ENCODE data around the gene CADM2. TPM values are rescaled to one million over a fixed set of nuclear protein-coding genes. Genes with fewer than 3 reads are reported as not detected.
A peak's percentile ranks its signal among the peaks of the same experiment; 100 is the strongest.
"Not testable (repeated sequence)": the region's sequence is repeated elsewhere in the genome, so short reads cannot be mapped to it uniquely, and the experiment has no call there.

The CADM2 gene
- total RNA-seq = 10 to 100 TPM in 2 of 9 donors, 1 to 10 TPM in 4, under 1 TPM in 3; 0.10 to 12.6 (median 1.1) TPM
- polyA plus RNA-seq = 1 to 10 TPM in 2 of 3 donors, under 1 TPM in 1; 0.44 to 7.5 (median 6.0) TPM
- long read RNA-seq, donor 1 = 0 reads
- long read RNA-seq, donor 2 = 0 reads
- long read RNA-seq, donor 3 = 0 reads
- long read RNA-seq, donor 4 = 0 reads
- long read RNA-seq, donor 5 = 0 reads
- long read RNA-seq, donor 6, partial matches to known transcripts = 0 of 1 reads
- long read RNA-seq, donor 6, other reads (novel, unspliced or antisense) = 1 of 1 reads
- long read RNA-seq, donor 7 = 0 reads
- long read RNA-seq, donor 8 = 0 reads
- long read RNA-seq, donor 9 = 0 reads
- long read RNA-seq, donor 10 = 0 reads

- intact Hi-C loops (cut with DNase I) = no loop called here
- no peaks in the 10 kb centered on the region for H3K36me3 ChIP-seq (replicated peaks in 1 of 2)
- TF ChIP-seq POLR2A (IDR thresholded peaks at IDR 0.05) (peak in 1 of 2 donors; percentile 32), CTCF (IDR thresholded peaks at IDR 0.05) (peak in 2 of 6 experiments; percentile 5 to 18)
- peak; percentile 88 to 95 (median 93) for DNase-seq
- no peaks in the 10 kb centered on the region for H3K9me3 ChIP-seq (replicated peaks in 1 of 3)
- WGBS, 4 donors = 1 to 3% (median 1%) methylated on average over 21 to 70 of the region's 70 CpGs
- H3K4me3 ChIP-seq = peak within 1 kb of the TSS in 2 of 4 donors; percentile 15 to 70
- peak within 1 kb of the TSS in 1 of 5 donors; percentile 19 for H3K27ac ChIP-seq
- peaks cover 5 to 10% of the 10 kb centered on the region in 2 donors for H3K4me1 ChIP-seq (replicated peaks in 1 of 2)
- H3K27me3 ChIP-seq = peaks cover 25% of the 10 kb centered on the region
Measured at GRCh38 chr3:84958495-84959469, at the start of gene CADM2. TSS of gene CADM2 (plus strand) at chr3:84958989.

- H3K27me3 ChIP-seq; H3K4me1 ChIP-seq (replicated peaks in 1 of 2); H3K4me3 ChIP-seq; intact Hi-C loops (cut with DNase I); H3K36me3 ChIP-seq (replicated peaks in 1 of 2); DNase-seq; H3K27ac ChIP-seq; H3K9me3 ChIP-seq (replicated peaks in 1 of 3): not testable (repeated sequence)
- WGBS, 4 donors = 86 to 97% (median 92%) methylated on average over 12 to 33 of the region's 33 CpGs
Measured at GRCh38 chr3:84918592-84918991, 40.2 kb upstream of the CADM2 start.

GRCh38 chr3:84922682-84923081 lies 36.1 kb upstream of the CADM2 start:
- WGBS, 4 donors = 65 to 85% (median 78%) methylated on average over 3 of the region's 3 CpGs
- no peak for DNase-seq
- TF ChIP-seq CTCF (IDR thresholded peaks at IDR 0.05) = no peak
- TF ChIP-seq POLR2A (IDR thresholded peaks at IDR 0.05) = no peak

GRCh38 chr3:84925571-84925970 lies 33.2 kb upstream of the CADM2 start:
- intact Hi-C loops (cut with DNase I) = no loop called here
- no peak overlapping the region for H3K27ac ChIP-seq
- H3K9me3 ChIP-seq (replicated peaks in 1 of 3) = no peaks in the 10 kb centered on the region
- H3K4me1 ChIP-seq (replicated peaks in 1 of 2) = no peaks in the 10 kb centered on the region
- 49 to 68% (median 58%) methylated on average over 1 of the region's 1 CpG for WGBS, 4 donors
- H3K27me3 ChIP-seq = no peaks in the 10 kb centered on the region
- DNase-seq = no peak
- TF ChIP-seq POLR2A (IDR thresholded peaks at IDR 0.05) (no peak), CTCF (IDR thresholded peaks at IDR 0.05) (no peak)
- H3K36me3 ChIP-seq (replicated peaks in 1 of 2) = no peaks in the 10 kb centered on the region
- no peak overlapping the region for H3K4me3 ChIP-seq

More at GRCh38 chr3:84922682-84923081, 36.1 kb upstream of the CADM2 start:
- intact Hi-C loops (cut with DNase I) = no loop called here
- Histone ChIP-seq H3K4me3 (no peak overlapping the region), H3K4me1 (replicated peaks in 1 of 2) (no peaks in the 10 kb centered on the region), H3K27ac (no peak overlapping the region), H3K36me3 (replicated peaks in 1 of 2) (no peaks in the 10 kb centered on the region), H3K27me3 (no peaks in the 10 kb centered on the region), H3K9me3 (replicated peaks in 1 of 3) (no peaks in the 10 kb centered on the region)

Measured in adrenal gland (tissue), 19 donors.